Tibial artery (tissue), 4 donors: Measurements from ENCODE around the gene UBAP1L.
A peak's percentile ranks its signal among the peaks of the same experiment; 100 is the strongest.

Experiments used
- DNase-seq, 2 donors: peaks; one replicate each; pipeline ENCODE4 v3.0.0-alpha.2; 2019
- H3K27ac ChIP-seq, 2 donors: fragments of 200-600 bp; sonication (generic) in 1 of 2; 1 replicate in 1 of 2; 2 replicates in 1 of 2; pipeline ENCODE4 v1.5.1; 2018 to 2019; ENCODE audit warnings: mild to moderate bottlenecking in 1 of 2
- H3K27me3 ChIP-seq, 2 donors: fragments of 200-600 bp; sonication (generic) in 1 of 2; one replicate each; pipeline versions ENCODE4 v1.5.1 to v1.6.0; 2016 to 2019
- H3K36me3 ChIP-seq, 3 donors: fragments of 200-600 bp; sonication (generic) in 2 of 3; one replicate each; pipeline ENCODE4 v1.5.1; 2016 to 2019; ENCODE audit warnings: mild to moderate bottlenecking in 2 of 3
- H3K4me1 ChIP-seq, 4 donors: fragments of 200-600 bp; sonication (generic) in 2 of 4; 1 replicate in 3 of 4; 2 replicates in 1 of 4; pipeline ENCODE4 v1.5.1; 2016 to 2019
- H3K4me3 ChIP-seq, 2 donors: fragments of 200-600 bp; sonication (generic) in 1 of 2; 1 replicate in 1 of 2; 2 replicates in 1 of 2; pipeline ENCODE4 v1.5.1; 2018 to 2019; ENCODE audit warnings: mild to moderate bottlenecking in 2 of 2
- H3K9me3 ChIP-seq, 3 donors: fragments of 200-600 bp; sonication (generic) in 1 of 3; one replicate each; pipeline ENCODE4 v1.5.1; 2016 to 2019
- intact Hi-C: fragments of 100-400 bp; cut with DNase I; formaldehyde crosslinking; loops from one replicate; pipeline ENCODE4 v1.15.0; 2023; ENCODE audit warnings: low total_unique reads
- TF ChIP-seq, protein P1 (sequence below), 2 experiments: fragments of 200-600 bp in 1 of 2; fragments of 450-650 bp in 1 of 2; IDR thresholded peaks; one replicate each; pipeline ENCODE4 v1.5.1; 2017 to 2019; ENCODE audit warnings: antibody characterized with exemption in 2 of 2, mild to moderate bottlenecking in 1 of 2, moderate library complexity in 1 of 2

The UBAP1L gene

DNA sequence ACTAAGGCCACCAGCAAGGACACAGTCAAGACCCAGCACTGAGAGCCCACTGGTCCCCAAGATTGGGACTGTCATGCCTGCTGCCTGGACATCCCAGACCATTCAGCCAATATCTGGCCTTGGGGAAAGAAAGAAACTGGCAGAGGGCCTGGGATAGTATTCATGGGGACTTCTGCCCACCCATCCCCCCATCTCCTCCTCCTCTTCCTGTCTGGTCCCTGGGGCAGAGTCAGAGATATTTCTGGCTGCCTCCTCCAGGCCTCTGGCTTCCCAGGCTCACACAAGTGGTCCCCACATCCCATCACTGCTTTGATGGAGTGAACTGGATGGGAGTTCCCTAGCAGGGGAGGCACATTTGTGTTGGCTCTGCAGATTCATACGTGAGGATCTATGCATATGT, 43.0 kb downstream of the UBAP1L start:
- TF ChIP-seq, protein P1, sequence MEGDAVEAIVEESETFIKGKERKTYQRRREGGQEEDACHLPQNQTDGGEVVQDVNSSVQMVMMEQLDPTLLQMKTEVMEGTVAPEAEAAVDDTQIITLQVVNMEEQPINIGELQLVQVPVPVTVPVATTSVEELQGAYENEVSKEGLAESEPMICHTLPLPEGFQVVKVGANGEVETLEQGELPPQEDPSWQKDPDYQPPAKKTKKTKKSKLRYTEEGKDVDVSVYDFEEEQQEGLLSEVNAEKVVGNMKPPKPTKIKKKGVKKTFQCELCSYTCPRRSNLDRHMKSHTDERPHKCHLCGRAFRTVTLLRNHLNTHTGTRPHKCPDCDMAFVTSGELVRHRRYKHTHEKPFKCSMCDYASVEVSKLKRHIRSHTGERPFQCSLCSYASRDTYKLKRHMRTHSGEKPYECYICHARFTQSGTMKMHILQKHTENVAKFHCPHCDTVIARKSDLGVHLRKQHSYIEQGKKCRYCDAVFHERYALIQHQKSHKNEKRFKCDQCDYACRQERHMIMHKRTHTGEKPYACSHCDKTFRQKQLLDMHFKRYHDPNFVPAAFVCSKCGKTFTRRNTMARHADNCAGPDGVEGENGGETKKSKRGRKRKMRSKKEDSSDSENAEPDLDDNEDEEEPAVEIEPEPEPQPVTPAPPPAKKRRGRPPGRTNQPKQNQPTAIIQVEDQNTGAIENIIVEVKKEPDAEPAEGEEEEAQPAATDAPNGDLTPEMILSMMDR (IDR thresholded peaks at IDR 0.05) = no peak
- Histone ChIP-seq H3K27me3 (no peaks in the 10 kb centered on the region), H3K4me1 (peaks cover 0 to 68% (median 58%) of the 10 kb centered on the region in 4 donors), H3K9me3 (no peaks in the 10 kb centered on the region), H3K36me3 (no peaks in the 10 kb centered on the region), H3K4me3 (no peak overlapping the region), H3K27ac (peak overlapping the region; percentile 95 to 99)
- intact Hi-C loops = no loop called here
- no peak for DNase-seq

DNA sequence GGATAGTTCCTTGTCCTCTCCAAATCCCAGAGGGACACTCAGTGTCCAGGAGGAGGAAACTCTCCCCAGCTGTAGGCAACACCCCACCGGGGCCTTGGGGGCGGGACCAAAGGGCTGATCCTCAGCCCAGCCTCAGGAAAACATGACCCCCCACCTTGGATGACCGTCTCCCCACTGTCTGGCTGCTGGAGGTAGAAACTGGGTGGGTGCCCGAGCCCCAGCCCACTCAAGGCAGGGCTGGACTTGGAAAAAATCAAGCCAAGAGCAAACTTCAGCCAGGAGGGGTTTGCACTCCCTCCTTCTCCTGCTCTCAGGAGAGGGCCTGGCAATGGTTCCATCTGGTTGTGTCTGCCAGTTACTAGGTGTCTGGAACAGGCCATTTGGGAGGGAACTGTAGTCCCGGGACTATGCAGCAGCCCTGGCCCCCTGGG, 43.6 kb downstream of the UBAP1L start:
- Histone ChIP-seq H3K4me3 (no peak overlapping the region), H3K27ac (peak overlapping the region; percentile 95 to 99), H3K9me3 (no peaks in the 10 kb centered on the region), H3K4me1 (peaks cover 0 to 62% (median 52%) of the 10 kb centered on the region in 4 donors), H3K27me3 (no peaks in the 10 kb centered on the region), H3K36me3 (no peaks in the 10 kb centered on the region)
- DNase-seq = peak; percentile 78 to 95
- intact Hi-C loops = no loop called here
- TF ChIP-seq, protein P1 (IDR thresholded peaks at IDR 0.05) = no peak

DNA sequence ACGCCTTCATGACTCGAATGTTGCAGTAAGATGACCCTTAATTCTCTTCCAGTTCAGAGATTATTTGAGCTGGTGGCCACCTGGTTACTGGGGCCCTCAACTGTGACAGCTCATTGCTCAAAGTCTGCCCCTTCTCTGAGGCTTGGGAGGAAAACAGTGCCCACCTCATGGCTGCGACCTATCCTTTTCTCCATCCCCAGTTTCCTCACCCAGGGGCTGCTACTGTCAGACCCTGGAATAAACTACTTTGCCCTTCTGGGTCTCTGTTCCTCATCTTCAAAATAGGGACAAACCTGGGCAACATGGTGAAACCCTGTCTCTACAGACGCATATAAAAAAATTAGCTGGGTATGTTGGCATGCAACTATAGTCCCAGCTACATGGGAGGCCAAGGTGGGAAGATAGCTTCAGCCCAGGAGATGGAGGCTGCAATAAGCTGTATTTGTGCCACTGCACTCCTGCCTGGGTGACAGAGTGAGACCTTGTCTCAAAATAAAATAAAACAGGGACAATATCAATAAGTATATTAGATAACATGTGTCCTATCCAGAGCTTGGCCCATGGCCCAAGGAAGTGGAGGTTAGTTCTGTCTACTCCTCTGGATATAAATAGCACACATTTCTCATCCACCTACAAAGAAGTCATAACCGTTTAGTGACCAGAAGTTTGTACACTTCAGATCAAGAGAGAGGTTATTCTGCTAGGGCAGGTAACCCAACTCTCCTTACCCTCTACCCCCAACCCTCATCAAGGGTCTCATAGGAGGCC, 45.0 kb downstream of the UBAP1L start:
- intact Hi-C loops = no loop called here
- Histone ChIP-seq H3K27ac (peak overlapping the region; percentile 95 to 99), H3K4me3 (no peak overlapping the region), H3K9me3 (no peaks in the 10 kb centered on the region), H3K4me1 (peaks cover 0 to 57% (median 49%) of the 10 kb centered on the region in 4 donors), H3K27me3 (no peaks in the 10 kb centered on the region), H3K36me3 (peaks cover 5 to 7% (median 5%) of the 10 kb centered on the region in 3 donors)
- TF ChIP-seq, protein P1 (IDR thresholded peaks at IDR 0.05) = no peak
- DNase-seq = no peak

DNA sequence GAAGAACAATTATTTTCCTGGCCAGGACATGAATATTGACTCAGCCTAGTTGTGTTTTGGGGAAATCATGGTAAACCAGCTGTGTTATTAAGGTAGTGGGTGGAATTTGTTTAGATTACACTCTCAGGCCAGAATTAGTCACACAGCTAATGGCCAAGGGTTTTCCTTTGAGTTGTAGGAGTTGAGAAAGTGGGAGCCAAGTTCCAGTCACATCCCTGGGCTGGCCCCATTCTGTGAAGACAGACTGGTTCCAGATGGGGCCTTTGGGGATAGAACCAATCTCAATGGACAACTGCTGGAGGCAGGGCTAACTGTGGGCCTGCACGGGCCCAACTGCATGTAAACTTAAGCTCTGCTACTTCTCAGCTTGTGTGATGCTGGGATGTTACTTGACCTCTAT, 45.8 kb downstream of the UBAP1L start:
- H3K27me3 ChIP-seq = no peaks in the 10 kb centered on the region
- peaks cover 0 to 59% (median 53%) of the 10 kb centered on the region in 4 donors for H3K4me1 ChIP-seq
- intact Hi-C loops = no loop called here
- H3K4me3 ChIP-seq = no peak overlapping the region
- no peaks in the 10 kb centered on the region for H3K9me3 ChIP-seq
- peak overlapping the region; percentile 95 to 99 for H3K27ac ChIP-seq
- DNase-seq = no peak
- TF ChIP-seq, protein P1 (IDR thresholded peaks at IDR 0.05) = no peak
- H3K36me3 ChIP-seq = peaks cover 8 to 10% (median 9%) of the 10 kb centered on the region in 3 donors

DNA sequence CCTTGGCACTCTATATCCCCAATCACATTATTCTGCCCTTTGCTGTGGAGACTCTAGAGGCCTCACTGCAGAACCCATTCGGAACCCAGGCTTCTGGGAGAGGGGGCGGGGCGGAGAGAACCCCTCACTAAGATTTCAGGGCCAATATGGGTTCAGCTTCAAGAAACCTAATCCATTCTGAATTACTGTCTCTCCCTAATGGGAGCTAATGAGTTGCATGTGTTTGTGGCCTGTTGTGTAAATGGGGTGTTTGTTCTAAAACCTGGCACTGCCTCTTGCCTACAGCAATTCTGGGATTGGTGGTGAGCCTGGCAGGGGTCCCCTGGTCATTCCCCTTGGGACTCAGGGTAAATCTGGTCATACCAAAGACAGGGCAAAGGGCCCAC, 46.6 kb downstream of the UBAP1L start:
- peaks cover 0 to 67% (median 61%) of the 10 kb centered on the region in 4 donors for H3K4me1 ChIP-seq
- peaks cover 8 to 13% (median 10%) of the 10 kb centered on the region in 3 donors for H3K36me3 ChIP-seq
- intact Hi-C loops = no loop called here
- TF ChIP-seq, protein P1 (IDR thresholded peaks at IDR 0.05) = no peak
- peak overlapping the region; percentile 95 to 99 for H3K27ac ChIP-seq
- no peaks in the 10 kb centered on the region for H3K9me3 ChIP-seq
- H3K27me3 ChIP-seq = no peaks in the 10 kb centered on the region
- H3K4me3 ChIP-seq = peak overlapping the region; percentile 73 to 74
- no peak for DNase-seq
